COLO668 (cell line): Measurements from ENCODE around the gene LARP4.

ENCODE experiments used
- DNase-seq: peaks from one replicate; lab custom pipeline; 2025; ENCODE audit not compliant: unreplicated experiment; lab: John Stamatoyannopoulos, UW

The LARP4 gene

GRCh38 chr12:50523772-50524171 is 123.1 kb downstream of the LARP4 start:
- no peak for DNase-seq

DNA sequence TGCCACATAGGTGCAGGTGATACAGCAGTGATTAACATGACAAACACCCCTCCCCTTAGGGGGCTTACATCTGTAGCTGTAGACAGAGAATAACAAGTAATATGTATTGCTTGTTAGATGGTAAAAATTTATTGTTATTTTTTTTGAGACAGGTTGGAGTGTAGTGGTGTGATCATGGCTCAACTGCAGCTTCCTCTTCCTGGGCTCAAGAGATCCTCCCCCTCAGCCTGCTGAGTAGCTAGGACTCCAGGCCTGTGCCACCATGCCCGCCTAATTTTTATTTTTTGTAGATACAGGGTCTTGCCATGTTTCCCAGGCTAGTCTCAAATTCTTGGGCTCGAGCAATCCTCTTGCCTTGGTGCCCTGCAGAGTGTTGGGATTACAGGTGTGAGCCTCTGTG is 123.9 kb downstream of the LARP4 start:
- DNase-seq = no peak

GRCh38 chr12:50525422-50525821 is 124.7 kb downstream of the LARP4 start:
- no peak for DNase-seq

- DNase-seq = no peak
Measured at GRCh38 chr12:50527359-50527726, 126.7 kb downstream of the LARP4 start.

DNA sequence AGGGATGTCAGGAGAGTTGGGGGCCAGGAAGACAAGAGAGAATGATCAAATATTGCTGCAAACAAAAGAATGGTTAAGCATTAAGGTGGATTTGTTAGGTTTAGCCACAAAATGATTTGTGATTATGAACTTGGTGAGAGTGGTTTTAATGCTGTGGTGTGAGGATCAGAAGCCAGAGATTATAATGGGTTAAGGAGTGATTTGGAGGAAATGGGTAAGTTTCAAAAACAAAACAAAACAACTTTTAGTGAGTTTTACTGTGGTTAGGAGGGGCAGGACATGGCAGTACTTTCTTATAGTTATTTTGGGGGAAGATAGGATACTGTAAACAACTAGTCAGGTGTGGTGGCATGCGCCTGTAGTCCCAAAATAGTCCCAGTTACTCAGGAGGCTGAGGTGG is 128.1 kb downstream of the LARP4 start:
- DNase-seq = no peak

GRCh38 chr12:50529345-50529744 is 128.7 kb downstream of the LARP4 start:
- no peak for DNase-seq
